Cardiac atrium fibroblast (primary cell): ENCODE results near the gene OSBPL2. TPM values are rescaled to one million over a fixed set of nuclear protein-coding genes. Genes with fewer than 3 reads are reported as not detected.

Source experiments
- total RNA-seq: library from RNA; depleted of rRNA; stranded (reverse); fragments of >200 nt; gene quantifications from 2 replicates; pipeline ENCODE4 v1.2.3, GENCODE V29; 2015

The OSBPL2 gene
- total RNA-seq = 19.5 and 20.3 TPM in 2 replicates

GRCh38 chr20:62237801-62238568, at the start of gene OSBPL2:
OSBPL2 (plus strand) TSS chr20:62238521; CDS start chr20:62256185, 17,664 bp downstream.

DNA sequence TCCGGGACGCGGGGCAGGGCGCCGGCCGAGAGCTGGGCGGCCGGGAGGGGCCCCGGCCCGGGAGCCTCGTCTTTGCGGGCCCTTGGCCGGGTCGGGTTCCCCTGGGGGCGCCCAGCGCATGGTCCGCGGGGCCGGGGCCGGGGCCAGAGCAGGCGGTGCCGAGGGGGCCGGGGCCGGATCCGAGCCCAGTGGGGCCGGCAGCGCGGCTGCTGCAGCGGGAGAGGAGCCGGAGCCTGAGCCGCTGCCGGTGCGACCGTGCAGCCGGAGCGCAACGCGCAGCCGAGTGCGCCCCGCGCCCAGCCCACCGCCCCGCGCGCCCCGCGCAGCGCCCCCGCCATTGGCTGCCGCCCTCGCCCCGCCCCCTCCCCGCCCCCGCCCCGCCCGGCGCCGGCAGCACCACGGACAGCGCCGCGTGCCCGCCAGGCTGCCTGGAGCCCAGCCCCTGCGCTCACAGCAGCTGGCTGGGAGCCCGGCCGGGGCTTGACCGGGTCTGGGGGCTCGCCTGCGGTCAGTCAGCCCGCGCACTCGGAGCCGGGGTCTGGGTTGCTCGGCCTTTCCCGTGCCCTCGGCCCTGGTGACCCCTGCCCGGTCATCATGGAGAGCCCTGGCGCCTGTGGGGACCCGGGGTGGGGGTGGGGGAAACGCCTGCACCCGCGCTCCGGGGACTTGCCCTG, 18.2 kb upstream of the OSBPL2 start, which contains the start of gene HRH3:
Gene HRH3, minus strand, starts transcription at position 287 of the 674 bp plus-strand sequence. CDS start 308 bp downstream, outside the sequence.

GRCh38 chr20:62302341-62303061, 64.2 kb downstream of the OSBPL2 start, which contains the start of gene ADRM1:
ADRM1 (plus strand) TSS chr20:62302997; CDS start chr20:62303569, 572 bp downstream.

Other genes with a start within 250 kb of the OSBPL2 start
- gene TAF4, start 172.6 kb upstream of the OSBPL2 start, total RNA-seq = 1.3 and 3.1 TPM in 2 replicates
- 23.2 and 27.3 TPM in 2 replicates for gene LSM14B, start 116.0 kb upstream of the OSBPL2 start, total RNA-seq
- 285 and 357 TPM in 2 replicates for gene PSMA7, start 95.1 kb upstream of the OSBPL2 start, total RNA-seq
- gene SS18L1, start 94.8 kb upstream of the OSBPL2 start, total RNA-seq = 8.7 and 10.7 TPM in 2 replicates
- 10.7 and 14.4 TPM in 2 replicates for gene MTG2, start 55.5 kb upstream of the OSBPL2 start, total RNA-seq
- gene HRH3, start 18.2 kb upstream of the OSBPL2 start, total RNA-seq = not detected in 2 replicates
- 108 and 121 TPM in 2 replicates for gene ADRM1, start 64.5 kb downstream of the OSBPL2 start, total RNA-seq
- 154 and 169 TPM in 2 replicates for gene LAMA5, start 128.8 kb downstream of the OSBPL2 start, total RNA-seq
- gene RPS21, start 148.6 kb downstream of the OSBPL2 start, total RNA-seq = 1,710 and 4,266 TPM in 2 replicates
- gene CABLES2, start 168.8 kb downstream of the OSBPL2 start, total RNA-seq = 2.6 and 3.4 TPM in 2 replicates
- gene RBBP8NL, start 189.0 kb downstream of the OSBPL2 start, total RNA-seq = not detected in 2 replicates
- gene GATA5, start 237.5 kb downstream of the OSBPL2 start, total RNA-seq = 0.32 TPM in 1 of 2 replicates, not detected in the other